Mucosa of descending colon (tissue), 3 donors: Measurements from ENCODE around the gene REP15. TPM values are rescaled to one million over a fixed set of nuclear protein-coding genes. Genes with fewer than 3 reads are reported as not detected.

Experiments used
- ATAC-seq: fragments of 200-7000 bp; cut with Tn5 transposase; one replicate; pipeline ENCODE4 v1.9.1; 2020; ENCODE audit warnings: mild to moderate bottlenecking, moderate library complexity
- DNase-seq, 3 donors: peaks; one replicate each; pipeline ENCODE4 v3.0.0-alpha.2; 2020
- H3K36me3 ChIP-seq: fragments of 200-600 bp; one replicate; pipeline ENCODE4 v1.8.0; 2021; ENCODE audit warnings: low read depth, mild to moderate bottlenecking
- H3K4me1 ChIP-seq: fragments of 200-600 bp; one replicate; pipeline ENCODE4 v1.8.0; 2021; ENCODE audit warnings: low read depth, mild to moderate bottlenecking
- H3K4me3 ChIP-seq: fragments of 200-600 bp; one replicate; pipeline ENCODE4 v1.8.0; 2021; ENCODE audit warnings: mild to moderate bottlenecking
- H3K9me3 ChIP-seq: fragments of 200-600 bp; one replicate; pipeline ENCODE4 v1.8.0; 2021; ENCODE audit warnings: mild to moderate bottlenecking
- intact Hi-C, 2 donors: fragments of 100-400 bp; cut with DNase I in 1 of 2; cut with micrococcal nuclease in 1 of 2; formaldehyde crosslinking; loops; one replicate each; pipeline versions ENCODE4 v1.11.0 to v1.11.1; 2022; cut with DNase I, micrococcal nuclease
- total RNA-seq, 3 donors: library from RNA; stranded (reverse); fragmentation: NEBNext Ultra II Directional in 2 of 3; extraction: Animal tissue kit (Norgen Biotek cat#: 25700) in 2 of 3; gene quantifications; one replicate each; pipeline versions ENCODE4 v1.2.1 to v1.2.4, GENCODE V29; 2021 to 2023
- TF ChIP-seq, protein P1 (sequence below): fragments of 200-600 bp; IDR thresholded peaks from one replicate; pipeline ENCODE4 v1.8.0; 2022; ENCODE audit warnings: antibody characterized with exemption, mild to moderate bottlenecking
- donor health status: DM: no; HTN: no; CAD: no; lungs with moderate emphysema.
- donor health status: DM: no; HTN: no; CAD: no.
- donor health status: DM: no; HTN: yes; CAD: no.

The REP15 gene
- total RNA-seq, 3 donors from 2014 or later: 14.3 to 51.4 (median 51.1) TPM

DNA sequence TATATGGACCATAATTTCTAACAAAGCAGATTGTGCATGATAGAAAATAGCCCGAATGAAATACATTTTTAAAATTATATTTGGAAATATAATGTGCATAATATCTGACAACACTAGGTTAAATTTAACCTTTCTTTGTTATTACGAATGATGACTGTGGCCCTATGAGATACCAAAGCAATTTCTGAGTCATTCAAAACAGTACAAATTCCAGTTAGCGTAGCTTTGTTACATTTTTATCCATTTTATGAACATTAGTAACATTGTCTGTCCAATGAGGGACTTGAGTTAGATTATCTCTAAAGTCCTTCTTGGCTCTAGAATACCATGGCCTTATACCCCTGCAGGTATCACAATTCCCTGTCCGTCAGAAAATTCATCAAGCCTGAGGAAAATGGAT, 39.0 kb upstream of the REP15 start:
- TF ChIP-seq, protein P1, sequence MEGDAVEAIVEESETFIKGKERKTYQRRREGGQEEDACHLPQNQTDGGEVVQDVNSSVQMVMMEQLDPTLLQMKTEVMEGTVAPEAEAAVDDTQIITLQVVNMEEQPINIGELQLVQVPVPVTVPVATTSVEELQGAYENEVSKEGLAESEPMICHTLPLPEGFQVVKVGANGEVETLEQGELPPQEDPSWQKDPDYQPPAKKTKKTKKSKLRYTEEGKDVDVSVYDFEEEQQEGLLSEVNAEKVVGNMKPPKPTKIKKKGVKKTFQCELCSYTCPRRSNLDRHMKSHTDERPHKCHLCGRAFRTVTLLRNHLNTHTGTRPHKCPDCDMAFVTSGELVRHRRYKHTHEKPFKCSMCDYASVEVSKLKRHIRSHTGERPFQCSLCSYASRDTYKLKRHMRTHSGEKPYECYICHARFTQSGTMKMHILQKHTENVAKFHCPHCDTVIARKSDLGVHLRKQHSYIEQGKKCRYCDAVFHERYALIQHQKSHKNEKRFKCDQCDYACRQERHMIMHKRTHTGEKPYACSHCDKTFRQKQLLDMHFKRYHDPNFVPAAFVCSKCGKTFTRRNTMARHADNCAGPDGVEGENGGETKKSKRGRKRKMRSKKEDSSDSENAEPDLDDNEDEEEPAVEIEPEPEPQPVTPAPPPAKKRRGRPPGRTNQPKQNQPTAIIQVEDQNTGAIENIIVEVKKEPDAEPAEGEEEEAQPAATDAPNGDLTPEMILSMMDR: no peak
- intact Hi-C loops: loop anchor here in 1 of 2 donors (10.0 kb wide), 1 partner anchor 222 kb away; no protein-coding TSS in a partner anchor
- Histone ChIP-seq H3K9me3 (no peaks in the 10 kb centered on the region), H3K4me3 (no peak overlapping the region), H3K36me3 (no peaks in the 10 kb centered on the region), H3K4me1 (no peaks in the 10 kb centered on the region)
- ATAC-seq (no peak), DNase-seq (no peak)

DNA sequence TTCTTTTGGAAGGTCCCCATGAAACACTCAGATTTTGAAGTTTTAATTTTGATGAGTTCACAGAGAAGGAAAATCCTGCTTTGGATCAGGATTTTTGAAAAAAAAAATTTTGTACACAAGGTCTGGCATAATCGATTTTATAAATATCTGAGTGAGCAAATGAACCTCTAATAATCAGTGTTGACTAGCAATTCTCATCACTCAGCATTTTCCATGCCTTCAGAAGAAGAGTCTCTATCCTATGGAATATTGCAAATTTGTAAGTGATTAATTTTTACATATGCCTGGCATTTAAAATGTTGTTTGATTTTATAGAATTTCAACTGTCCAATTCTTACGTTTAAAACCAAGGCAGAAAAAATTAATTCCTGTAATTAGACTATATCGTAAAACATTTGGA, 30.5 kb upstream of the REP15 start:
- Histone ChIP-seq H3K9me3 (no peaks in the 10 kb centered on the region), H3K4me3 (no peak overlapping the region), H3K36me3 (no peaks in the 10 kb centered on the region), H3K4me1 (no peaks in the 10 kb centered on the region)
- intact Hi-C loops: no loop called here
- no peak for DNase-seq
- TF ChIP-seq, protein P1: no peak
- ATAC-seq: no peak

DNA sequence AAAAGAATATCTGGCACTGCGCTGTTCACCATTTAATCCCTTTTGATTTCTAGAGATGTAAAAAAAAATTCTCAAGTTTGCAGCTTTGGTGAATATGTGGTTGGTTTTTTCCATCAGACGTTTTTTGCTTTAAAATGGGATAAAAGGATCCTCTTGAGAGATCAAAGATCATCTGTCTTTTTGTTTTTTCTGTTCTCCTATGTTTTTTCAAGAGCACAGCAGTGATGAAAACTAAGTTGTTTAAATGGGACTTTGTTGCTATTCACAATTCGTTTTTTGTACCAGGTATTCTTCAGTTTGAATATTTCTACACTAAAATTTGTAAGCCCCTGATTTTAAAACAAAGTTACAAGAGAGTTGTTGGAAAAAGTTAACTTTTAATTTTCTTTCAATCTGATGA, 29.7 kb upstream of the REP15 start:
- no peak overlapping the region for H3K4me3 ChIP-seq
- no peaks in the 10 kb centered on the region for H3K36me3 ChIP-seq
- TF ChIP-seq, protein P1: no peak
- ATAC-seq (no peak), DNase-seq (no peak)
- H3K4me1 ChIP-seq: no peaks in the 10 kb centered on the region
- intact Hi-C loops: no loop called here
- no peaks in the 10 kb centered on the region for H3K9me3 ChIP-seq

DNA sequence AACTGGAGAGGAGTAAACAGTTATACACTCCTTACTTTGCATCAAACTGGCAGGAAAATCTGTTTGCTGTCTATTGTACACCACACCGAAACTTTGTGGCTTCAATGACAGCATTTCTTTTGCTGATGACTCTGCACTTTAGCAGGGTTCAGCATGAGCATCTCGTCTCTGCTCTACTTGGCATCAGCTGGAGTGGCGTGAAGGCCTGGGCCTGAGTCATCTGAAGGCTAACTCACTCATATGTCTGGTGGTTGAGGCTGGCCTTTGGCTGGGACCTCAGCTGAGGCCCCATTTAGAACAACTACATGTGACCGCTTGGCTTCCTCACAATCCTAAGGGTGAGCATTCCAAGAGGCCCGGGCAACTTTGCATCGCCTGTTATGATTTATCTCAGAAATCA, 28.7 kb upstream of the REP15 start:
- H3K4me1 ChIP-seq: no peaks in the 10 kb centered on the region
- H3K36me3 ChIP-seq: no peaks in the 10 kb centered on the region
- DNase-seq (no peak), ATAC-seq (no peak)
- no peaks in the 10 kb centered on the region for H3K9me3 ChIP-seq
- H3K4me3 ChIP-seq: no peak overlapping the region
- intact Hi-C loops: no loop called here
- TF ChIP-seq, protein P1: no peak

DNA sequence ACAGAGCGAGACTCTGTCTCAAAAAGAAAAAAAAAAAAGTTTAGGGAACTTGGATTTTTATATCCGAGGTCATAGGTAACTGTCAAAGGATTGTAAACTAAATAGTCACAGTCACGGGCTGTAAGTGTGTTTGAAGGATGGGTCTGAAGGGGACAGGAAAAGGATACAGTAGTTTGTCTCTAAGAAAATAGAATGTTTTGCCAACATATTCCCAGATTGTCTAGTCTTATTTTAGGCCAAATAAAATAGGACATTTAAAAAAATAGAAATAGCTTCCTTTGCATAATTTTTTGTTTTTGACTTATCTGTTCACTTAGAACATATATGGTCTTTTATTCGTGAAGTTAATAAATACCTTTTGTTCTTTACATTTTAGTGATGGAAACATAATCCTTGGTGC, 24.2 kb upstream of the REP15 start:
- DNase-seq: no peak
- TF ChIP-seq, protein P1: no peak
- Histone ChIP-seq H3K4me3 (no peak overlapping the region), H3K9me3 (no peaks in the 10 kb centered on the region), H3K4me1 (no peaks in the 10 kb centered on the region), H3K36me3 (no peaks in the 10 kb centered on the region)
- intact Hi-C loops: no loop called here
- no peak for ATAC-seq

DNA sequence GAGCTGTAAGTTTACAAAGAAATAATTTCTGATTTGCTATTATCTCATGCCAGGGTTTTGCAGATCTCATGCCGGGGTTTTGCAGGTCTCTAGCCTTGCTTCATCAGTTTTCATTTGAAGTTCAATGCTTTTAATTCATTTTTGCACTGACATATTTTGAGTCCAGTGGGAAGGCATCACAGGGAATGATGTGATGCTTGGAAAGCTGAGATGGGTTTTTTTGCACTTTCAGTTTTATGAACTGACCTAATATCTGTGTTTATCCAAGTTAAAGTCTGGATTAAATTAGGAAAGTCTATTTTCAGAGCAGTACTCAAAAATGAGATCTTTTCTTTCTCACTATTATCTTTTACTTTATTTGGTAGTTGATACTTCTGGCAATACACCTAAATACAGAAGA, 23.6 kb upstream of the REP15 start:
- intact Hi-C loops: no loop called here
- DNase-seq (no peak), ATAC-seq (no peak)
- Histone ChIP-seq H3K36me3 (no peaks in the 10 kb centered on the region), H3K4me3 (no peak overlapping the region), H3K4me1 (no peaks in the 10 kb centered on the region), H3K9me3 (no peaks in the 10 kb centered on the region)
- TF ChIP-seq, protein P1: no peak
